ENCODE data around the gene CLP1. TPM values are rescaled to one million over a fixed set of nuclear protein-coding genes. Genes with fewer than 3 reads are reported as not detected.
"Not testable (repeated sequence)": the region's sequence is repeated elsewhere in the genome, so short reads cannot be mapped to it uniquely, and the experiment has no call there.

Gene CLP1
- polyA plus RNA-seq, 1 donor (not counting 4 experiments of a cell fraction or from before 2014, with no cell fraction given) = 25.0 TPM

DNA sequence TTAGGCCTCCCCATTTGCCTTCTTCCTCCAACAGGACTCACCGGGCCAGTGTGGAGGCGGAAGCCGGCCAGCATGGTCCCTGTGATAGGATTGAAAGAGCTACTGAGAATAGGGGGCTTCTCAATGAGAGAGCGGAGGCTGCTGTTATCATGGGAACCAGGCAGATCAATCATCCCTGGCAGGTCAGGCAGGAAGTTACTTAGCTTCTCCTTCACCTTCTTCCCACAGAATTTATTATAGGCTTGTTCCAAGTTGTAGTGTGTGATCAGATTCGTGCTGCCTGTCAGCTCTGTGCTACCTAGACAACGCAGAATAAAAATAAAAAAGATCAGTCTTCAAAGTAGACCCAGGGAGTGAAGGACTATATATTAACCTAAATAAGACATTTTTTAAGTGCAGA, 47.4 kb downstream of the CLP1 start:
- no peak overlapping the region for H2AFZ ChIP-seq (ENCODE audit: control insufficient read depth, low read length)
- H3K9me1 ChIP-seq (ENCODE audit: control insufficient read depth, extremely low read depth, insufficient read depth, low read length) = no peaks in the 10 kb centered on the region
- no peaks in the 10 kb centered on the region for H3K9me3 ChIP-seq (ENCODE audit: control insufficient read depth, low read depth, low read length)
- dilution Hi-C loops (cut with MboI; ENCODE audit: extremely low pct_ligation_motif_present, low sequenced_read_pairs) = no loop called here
- no peak overlapping the region for H3K9ac ChIP-seq (ENCODE audit: control insufficient read depth, extremely low read depth, insufficient read depth, low read length)
- no peak overlapping the region for H3K4me3 ChIP-seq (ENCODE audit: control insufficient read depth in 2 of 3, extremely low read depth in 1 of 3, insufficient read depth in 2 of 3, low read depth in 1 of 3, low read length in 3 of 3)
- TF ChIP-seq CTCF (optimal IDR thresholded peaks at IDR 0.05 in 1 of 3, IDR thresholded peaks at IDR 0.05 in 1 of 3, conservative IDR thresholded peaks at IDR 0.05 in 1 of 3; ENCODE audit: extremely low read depth in 1 of 3, insufficient read depth in 2 of 3, low read length in 3 of 3) (no peak), EZH2 (IDR thresholded peaks at IDR 0.05; ENCODE audit: low read length) (no peak)
- H3K4me1 ChIP-seq (ENCODE audit: control insufficient read depth, extremely low read depth, insufficient read depth, low read length) = no peaks in the 10 kb centered on the region
- H3K4me2 ChIP-seq (ENCODE audit: control insufficient read depth, extremely low read depth, insufficient read depth, low read depth, low read length) = no peak overlapping the region
- no peak for DNase-seq (ENCODE audit: low read depth, low spot score)
- H3K79me2 ChIP-seq (ENCODE audit: control insufficient read depth, insufficient read depth, low read length) = peaks cover 11% of the 10 kb centered on the region
- H3K27me3 ChIP-seq (ENCODE audit: control insufficient read depth, extremely low read depth, insufficient read depth, low read length) = no peaks in the 10 kb centered on the region
- no peak overlapping the region for H3K27ac ChIP-seq (ENCODE audit: control insufficient read depth, insufficient read depth, low read length)
- H4K20me1 ChIP-seq (ENCODE audit: control insufficient read depth, extremely low read depth, insufficient read depth, low read length) = no peaks in the 10 kb centered on the region
- H3K36me3 ChIP-seq (ENCODE audit: control insufficient read depth in 2 of 2, extremely low read depth in 1 of 2, insufficient read depth in 2 of 2, low read length in 2 of 2) = peaks cover 11 to 25% of the 10 kb centered on the region in 2 experiments
- FAIRE-seq = no peak

DNA sequence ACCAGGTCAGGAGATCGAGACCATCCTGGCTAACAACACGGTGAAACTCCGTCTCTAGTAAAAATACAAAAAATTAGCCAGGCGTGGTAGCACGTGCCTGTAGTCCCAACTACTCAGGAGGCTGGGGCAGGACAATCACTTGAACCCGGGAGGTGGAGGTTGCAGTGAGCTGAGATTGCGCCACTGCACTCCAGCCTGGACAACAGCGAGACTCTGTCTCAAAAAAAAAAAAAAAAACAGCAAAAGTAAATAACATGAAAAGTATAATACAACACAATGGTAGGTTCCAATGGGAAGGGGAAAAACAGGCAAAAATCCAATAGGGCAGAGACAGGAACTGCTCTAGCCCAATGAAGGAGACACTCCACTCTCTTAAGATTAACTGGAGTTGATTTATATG, 47.9 kb downstream of the CLP1 start:
- H3K9ac ChIP-seq (ENCODE audit: control insufficient read depth, extremely low read depth, insufficient read depth, low read length); H3K27me3 ChIP-seq (ENCODE audit: control insufficient read depth, extremely low read depth, insufficient read depth, low read length); H3K9me3 ChIP-seq (ENCODE audit: control insufficient read depth, low read depth, low read length); H3K4me1 ChIP-seq (ENCODE audit: control insufficient read depth, extremely low read depth, insufficient read depth, low read length); H2AFZ ChIP-seq (ENCODE audit: control insufficient read depth, low read length); DNase-seq (ENCODE audit: low read depth, low spot score); H3K4me3 ChIP-seq (ENCODE audit: control insufficient read depth in 2 of 3, extremely low read depth in 1 of 3, insufficient read depth in 2 of 3, low read depth in 1 of 3, low read length in 3 of 3); H3K9me1 ChIP-seq (ENCODE audit: control insufficient read depth, extremely low read depth, insufficient read depth, low read length); FAIRE-seq; H3K4me2 ChIP-seq (ENCODE audit: control insufficient read depth, extremely low read depth, insufficient read depth, low read depth, low read length); H3K27ac ChIP-seq (ENCODE audit: control insufficient read depth, insufficient read depth, low read length); dilution Hi-C loops (cut with MboI; ENCODE audit: extremely low pct_ligation_motif_present, low sequenced_read_pairs); H4K20me1 ChIP-seq (ENCODE audit: control insufficient read depth, extremely low read depth, insufficient read depth, low read length): not testable (repeated sequence)
- Histone ChIP-seq H3K79me2 (ENCODE audit: control insufficient read depth, insufficient read depth, low read length) (peaks cover 16% of the 10 kb centered on the region), H3K36me3 (ENCODE audit: control insufficient read depth in 2 of 2, extremely low read depth in 1 of 2, insufficient read depth in 2 of 2, low read length in 2 of 2) (peaks cover 10 to 22% of the 10 kb centered on the region in 2 experiments)

DNA sequence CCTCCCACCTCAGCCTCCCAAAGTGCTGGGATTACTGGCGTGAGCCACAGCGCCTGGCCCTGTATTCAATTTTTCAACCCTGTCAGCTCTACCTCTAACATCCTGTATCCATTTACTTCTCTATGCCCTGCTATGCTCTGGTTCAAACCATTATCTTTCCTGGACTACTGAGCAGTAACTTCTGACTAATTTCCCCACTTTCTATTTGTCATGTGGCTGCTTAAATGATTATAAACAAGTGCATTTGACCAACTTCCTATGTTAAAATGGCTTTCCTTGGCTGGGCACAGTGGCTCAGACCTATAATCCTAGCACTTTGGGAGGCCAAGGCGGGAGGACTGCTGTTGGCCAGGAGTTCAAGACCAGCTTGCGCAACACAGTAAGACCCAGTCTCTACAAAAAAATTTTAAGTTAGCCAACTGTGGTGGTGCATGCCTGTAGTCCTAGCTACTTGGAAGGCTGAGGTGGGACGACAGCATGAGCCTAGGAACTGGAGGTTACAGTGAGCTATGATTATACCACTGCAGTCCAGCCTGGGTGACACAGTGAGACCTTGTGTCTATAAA, 52.3 kb downstream of the CLP1 start:
- dilution Hi-C loops (cut with MboI; ENCODE audit: extremely low pct_ligation_motif_present, low sequenced_read_pairs) = no loop called here
- DNase-seq (ENCODE audit: low read depth, low spot score) = no peak
- H3K27me3 ChIP-seq (ENCODE audit: control insufficient read depth, extremely low read depth, insufficient read depth, low read length) = no peaks in the 10 kb centered on the region
- no peaks in the 10 kb centered on the region for H3K9me3 ChIP-seq (ENCODE audit: control insufficient read depth, low read depth, low read length)
- H3K4me3 ChIP-seq (ENCODE audit: control insufficient read depth in 2 of 3, extremely low read depth in 1 of 3, insufficient read depth in 2 of 3, low read depth in 1 of 3, low read length in 3 of 3) = no peak overlapping the region
- no peaks in the 10 kb centered on the region for H4K20me1 ChIP-seq (ENCODE audit: control insufficient read depth, extremely low read depth, insufficient read depth, low read length)
- H2AFZ ChIP-seq (ENCODE audit: control insufficient read depth, low read length) = no peak overlapping the region
- H3K27ac ChIP-seq (ENCODE audit: control insufficient read depth, insufficient read depth, low read length) = no peak overlapping the region
- TF ChIP-seq CTCF (optimal IDR thresholded peaks at IDR 0.05 in 1 of 3, IDR thresholded peaks at IDR 0.05 in 1 of 3, conservative IDR thresholded peaks at IDR 0.05 in 1 of 3; ENCODE audit: extremely low read depth in 1 of 3, insufficient read depth in 2 of 3, low read length in 3 of 3) (no peak), EZH2 (IDR thresholded peaks at IDR 0.05; ENCODE audit: low read length) (no peak)
- H3K4me1 ChIP-seq (ENCODE audit: control insufficient read depth, extremely low read depth, insufficient read depth, low read length) = peaks cover 25% of the 10 kb centered on the region
- H3K9me1 ChIP-seq (ENCODE audit: control insufficient read depth, extremely low read depth, insufficient read depth, low read length) = no peaks in the 10 kb centered on the region
- peaks cover 2% of the 10 kb centered on the region in 2 experiments for H3K36me3 ChIP-seq (ENCODE audit: control insufficient read depth in 2 of 2, extremely low read depth in 1 of 2, insufficient read depth in 2 of 2, low read length in 2 of 2)
- H3K9ac ChIP-seq (ENCODE audit: control insufficient read depth, extremely low read depth, insufficient read depth, low read length) = no peak overlapping the region
- H3K79me2 ChIP-seq (ENCODE audit: control insufficient read depth, insufficient read depth, low read length) = peaks cover 51% of the 10 kb centered on the region
- FAIRE-seq = no peak
- H3K4me2 ChIP-seq (ENCODE audit: control insufficient read depth, extremely low read depth, insufficient read depth, low read depth, low read length) = no peak overlapping the region
